ENCODE measurements around the gene SLC35E3.

SLC35E3 gene

GRCh38 chr12:68825569-68826217 lies 79.7 kb downstream of the SLC35E3 start:
- no peak for TF ChIP-seq CTCF (IDR thresholded peaks at IDR 0.05)

- TF ChIP-seq CTCF (IDR thresholded peaks at IDR 0.05) = no peak
Measured at GRCh38 chr12:68827895-68828671, 82.1 kb downstream of the SLC35E3 start.

- TF ChIP-seq CTCF (IDR thresholded peaks at IDR 0.05) = no peak
Measured at GRCh38 chr12:68828672-68829068, 82.7 kb downstream of the SLC35E3 start.

Data from LNCAP (cell line).